Neutrophil (primary cell): ENCODE data around the gene LMX1A.

ENCODE experiments used
- H3K27ac ChIP-seq: fragments of 200-600 bp; sonication (generic); 2 replicates; pipeline ENCODE4 v1.5.1; 2016; ENCODE audit warnings: mild to moderate bottlenecking, moderate library complexity
- H3K27me3 ChIP-seq: fragments of 200-600 bp; sonication (generic); 2 replicates; pipeline ENCODE4 v1.6.0; 2016; ENCODE audit warnings: mild to moderate bottlenecking
- H3K36me3 ChIP-seq: fragments of 200-600 bp; sonication (generic); 2 replicates; pipeline ENCODE4 v1.5.1; 2017
- H3K4me1 ChIP-seq, 2 experiments: fragments of 200-600 bp in 1 of 2; sonication (generic) in 1 of 2; 1 replicate in 1 of 2; 2 replicates in 1 of 2; pipeline versions ENCODE4 v1.5.1 to v1.6.1; 2013 to 2016; ENCODE audit warnings: low read depth in 1 of 2, low read length in 1 of 2, mild to moderate bottlenecking in 1 of 2, moderate library complexity in 1 of 2; ENCODE audit not compliant: control insufficient read depth in 1 of 2, insufficient read depth in 1 of 2
- H3K4me3 ChIP-seq, 2 experiments: fragments of 200-600 bp in 1 of 2; sonication (generic) in 1 of 2; 1 replicate in 1 of 2; 2 replicates in 1 of 2; pipeline ENCODE4 v1.5.1; 2013 to 2016; ENCODE audit warnings: low read depth in 1 of 2, low read length in 1 of 2, mild to moderate bottlenecking in 1 of 2, moderate library complexity in 1 of 2
- H3K9me3 ChIP-seq: fragments of 200-600 bp; sonication (generic); 2 replicates; pipeline ENCODE4 v1.5.1; 2016
- CTCF ChIP-seq: fragments of 200-600 bp; sonication (generic); IDR thresholded peaks from 2 replicates; pipeline ENCODE4 v1.5.1; 2016; ENCODE audit warnings: antibody characterized with exemption

Gene LMX1A

GRCh38 chr1:165316153-165316772, 40.3 kb downstream of the LMX1A start:
- no peaks in the 10 kb centered on the region for H3K4me1 ChIP-seq
- H3K36me3 ChIP-seq = no peaks in the 10 kb centered on the region
- H3K4me3 ChIP-seq = no peak overlapping the region
- TF ChIP-seq CTCF = no peak
- H3K27ac ChIP-seq = no peak overlapping the region
- H3K9me3 ChIP-seq = no peaks in the 10 kb centered on the region
- no peaks in the 10 kb centered on the region for H3K27me3 ChIP-seq

GRCh38 chr1:165315481-165315880, 41.0 kb downstream of the LMX1A start:
- H3K27ac ChIP-seq = no peak overlapping the region
- H3K4me3 ChIP-seq = no peak overlapping the region
- no peaks in the 10 kb centered on the region for H3K27me3 ChIP-seq
- H3K4me1 ChIP-seq = no peaks in the 10 kb centered on the region
- no peak for TF ChIP-seq CTCF
- no peaks in the 10 kb centered on the region for H3K9me3 ChIP-seq
- no peaks in the 10 kb centered on the region for H3K36me3 ChIP-seq

GRCh38 chr1:165313903-165314302, 42.6 kb downstream of the LMX1A start:
- H3K27me3 ChIP-seq = no peaks in the 10 kb centered on the region

GRCh38 chr1:165312591-165312990, 43.9 kb downstream of the LMX1A start:
- TF ChIP-seq CTCF = no peak
- Histone ChIP-seq H3K36me3 (no peaks in the 10 kb centered on the region), H3K9me3 (no peaks in the 10 kb centered on the region), H3K4me1 (no peaks in the 10 kb centered on the region), H3K27ac (no peak overlapping the region), H3K27me3 (no peaks in the 10 kb centered on the region), H3K4me3 (no peak overlapping the region)

More at GRCh38 chr1:165313903-165314302, 42.6 kb downstream of the LMX1A start:
- Histone ChIP-seq H3K4me3 (no peak overlapping the region), H3K4me1 (no peaks in the 10 kb centered on the region), H3K9me3 (no peaks in the 10 kb centered on the region), H3K27ac (no peak overlapping the region), H3K36me3 (no peaks in the 10 kb centered on the region)
- no peak for TF ChIP-seq CTCF

- Histone ChIP-seq H3K4me3 (no peak overlapping the region), H3K27ac (no peak overlapping the region), H3K4me1 (no peaks in the 10 kb centered on the region), H3K36me3 (no peaks in the 10 kb centered on the region), H3K27me3 (no peaks in the 10 kb centered on the region), H3K9me3 (no peaks in the 10 kb centered on the region)
- TF ChIP-seq CTCF = no peak
Measured at GRCh38 chr1:165306543-165307434, 49.7 kb downstream of the LMX1A start.
